Stimulated activated CD8-positive, alpha-beta memory T cell treated with anti-CD3 and anti-CD28 coated beads, Interleukin-12 subunit alpha, Interleukin-12 subunit beta, amount 100 ng/mL, for 24 hours (primary cell): ENCODE measurements around the gene APC2.
"Not testable (repeated sequence)": the region's sequence is repeated elsewhere in the genome, so short reads cannot be mapped to it uniquely, and the experiment has no call there.

Experiments
- DNase-seq: peaks from one replicate; pipeline ENCODE4 v3.0.0-alpha.2; 2020; ENCODE audit errors: extremely low read depth

Gene APC2

DNA sequence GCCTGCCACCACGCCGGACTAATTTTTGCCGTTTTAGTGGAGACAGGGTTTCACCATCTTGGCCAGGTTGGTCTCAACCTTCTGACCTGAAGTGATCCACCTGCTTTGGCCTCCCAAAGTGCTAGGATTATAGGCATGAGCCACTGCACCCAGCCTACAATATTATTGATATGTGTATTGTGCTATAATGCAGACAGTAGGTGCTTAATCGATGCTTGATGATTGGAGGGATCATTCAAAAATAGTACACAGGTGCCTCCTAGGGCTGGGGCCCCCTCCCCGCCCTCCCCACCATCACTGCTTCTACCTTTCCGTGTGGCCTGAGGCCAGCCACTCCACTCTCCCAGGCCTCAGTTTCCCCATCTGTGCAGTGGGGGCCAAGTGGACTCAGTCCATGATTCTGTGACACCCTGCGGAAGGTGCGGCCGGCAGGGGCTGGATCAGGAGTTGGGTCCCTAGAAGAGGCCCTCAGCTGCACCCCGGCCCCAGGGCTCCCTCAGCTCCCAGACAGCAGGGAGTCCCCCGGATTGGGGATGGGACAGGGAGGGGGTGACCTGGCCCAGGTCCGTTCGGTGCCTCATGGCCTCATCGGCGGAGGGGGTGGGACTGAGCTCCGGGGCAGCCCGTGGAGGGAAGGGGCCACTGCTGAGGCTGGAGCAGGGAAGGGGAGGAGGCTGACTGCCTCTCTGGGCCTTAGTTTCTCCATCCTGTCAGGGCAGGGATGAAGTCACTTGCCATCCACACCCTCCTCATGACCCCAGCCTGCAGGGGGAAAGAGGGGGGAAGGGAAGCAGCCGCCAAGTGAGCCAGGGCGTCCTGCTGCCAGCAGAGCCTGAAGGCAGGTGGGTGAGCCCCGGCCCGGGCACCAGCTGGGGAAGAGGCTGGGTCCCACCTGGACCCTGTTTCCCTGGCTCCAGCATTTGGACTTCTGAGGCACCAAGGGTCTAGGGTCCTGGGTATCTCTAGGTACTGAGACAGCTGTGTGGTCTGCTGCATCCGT, 61.7 kb downstream of the APC2 start:
- no peak for DNase-seq

DNA sequence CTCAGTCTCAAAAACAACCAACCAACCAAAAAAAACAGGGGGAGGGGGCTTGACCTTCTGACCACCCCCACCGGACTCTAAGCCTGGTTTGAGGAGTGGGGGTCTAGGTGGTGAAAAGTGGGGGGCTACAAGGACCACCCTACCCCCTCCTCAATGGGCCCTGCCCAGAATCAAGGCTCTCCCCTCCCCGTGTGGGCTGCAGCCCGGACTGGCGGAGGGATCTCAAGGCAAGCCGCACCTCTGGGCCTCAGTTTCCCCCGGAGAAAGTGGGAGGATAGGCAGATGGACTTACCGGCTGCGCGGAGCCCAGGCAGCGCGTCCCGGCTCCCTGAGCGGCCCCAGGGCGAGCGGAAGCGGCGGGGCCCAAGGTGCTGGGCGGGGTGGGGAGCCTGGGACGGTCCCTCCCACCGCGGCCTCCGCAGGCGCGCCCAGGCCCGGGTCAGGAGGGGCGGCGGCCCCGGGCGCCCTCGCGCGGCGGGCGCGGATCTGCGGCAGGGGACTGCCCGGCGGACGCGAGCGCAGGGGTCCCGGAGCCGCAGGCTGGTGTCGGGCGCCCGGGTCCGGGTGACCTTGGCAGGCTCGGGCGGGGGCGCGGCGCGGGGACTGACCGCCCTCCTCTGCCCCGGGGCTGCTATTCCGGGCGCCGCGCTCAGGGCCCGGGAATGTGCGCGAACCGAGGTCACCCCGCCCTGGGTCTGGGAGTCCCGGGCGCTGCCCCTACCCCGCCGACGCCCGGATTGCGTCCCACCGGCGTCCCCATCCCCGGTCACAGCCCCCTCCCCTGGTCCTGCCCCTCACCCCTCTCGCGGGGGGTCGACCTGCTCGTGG, 63.0 kb downstream of the APC2 start, which contains the start of gene ADAMTSL5:
ADAMTSL5 (minus strand) TSS at position 349 of the 828 bp plus-strand sequence. CDS start 2,076 bp downstream, outside the sequence.
- no peak for DNase-seq

DNA sequence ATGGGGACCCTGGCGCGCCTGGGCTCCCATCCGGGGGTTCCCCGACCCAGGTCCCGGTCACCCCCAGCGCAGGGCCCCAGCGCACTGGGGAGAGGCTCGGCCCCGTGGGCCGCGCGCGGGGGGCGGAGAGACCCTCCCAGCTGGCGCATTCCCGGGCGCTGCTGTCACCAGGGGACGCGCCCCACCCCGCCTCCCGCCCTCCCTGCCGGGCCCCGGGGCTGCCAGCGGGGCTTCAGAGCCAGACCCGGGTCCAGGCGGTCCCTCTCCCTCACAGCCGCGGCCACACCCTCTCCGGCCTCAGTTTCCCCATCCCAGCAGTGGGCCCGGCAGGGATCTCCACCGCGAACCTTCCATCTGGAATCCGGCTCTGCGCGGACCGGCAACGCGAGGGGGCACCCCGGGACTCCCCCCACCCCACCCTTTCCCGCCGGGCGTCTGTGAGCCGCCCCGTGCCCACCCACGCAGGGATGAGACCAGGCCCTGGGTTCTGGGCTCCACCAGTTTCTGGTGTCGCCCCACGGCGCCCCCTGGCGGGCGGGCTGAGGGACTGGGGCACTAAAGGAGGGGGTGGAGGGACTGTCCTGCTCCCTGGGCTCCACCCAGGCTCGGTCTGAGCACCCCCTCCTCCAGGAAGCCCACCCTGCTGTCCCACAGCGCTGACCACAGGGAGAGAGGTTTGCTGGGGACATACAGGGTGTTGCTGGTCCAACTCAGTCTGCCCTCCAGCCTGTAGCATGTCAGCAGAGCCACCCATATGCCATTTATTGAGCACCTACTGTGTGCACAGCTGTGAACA, 63.8 kb downstream of the APC2 start:
- peak; percentile 41 for DNase-seq

DNA sequence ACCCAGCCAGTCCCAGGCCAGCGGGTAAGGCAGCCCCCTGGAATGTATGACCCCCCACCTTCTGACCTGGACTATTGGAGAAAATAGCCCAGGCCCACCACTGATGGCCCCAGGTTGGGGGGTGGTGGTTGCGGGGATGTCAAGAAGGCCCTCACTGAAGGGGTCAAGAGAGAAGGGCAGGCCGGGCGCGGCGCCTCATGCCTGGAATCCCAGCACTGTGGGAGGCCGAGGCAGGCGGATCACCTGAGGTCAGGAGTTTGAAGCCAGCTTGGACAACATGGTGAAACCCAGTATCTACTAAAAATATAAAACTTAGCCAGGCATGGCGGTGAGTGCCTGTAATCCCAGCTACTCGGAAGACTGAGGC, 64.4 kb downstream of the APC2 start:
- DNase-seq, result no peak

DNA sequence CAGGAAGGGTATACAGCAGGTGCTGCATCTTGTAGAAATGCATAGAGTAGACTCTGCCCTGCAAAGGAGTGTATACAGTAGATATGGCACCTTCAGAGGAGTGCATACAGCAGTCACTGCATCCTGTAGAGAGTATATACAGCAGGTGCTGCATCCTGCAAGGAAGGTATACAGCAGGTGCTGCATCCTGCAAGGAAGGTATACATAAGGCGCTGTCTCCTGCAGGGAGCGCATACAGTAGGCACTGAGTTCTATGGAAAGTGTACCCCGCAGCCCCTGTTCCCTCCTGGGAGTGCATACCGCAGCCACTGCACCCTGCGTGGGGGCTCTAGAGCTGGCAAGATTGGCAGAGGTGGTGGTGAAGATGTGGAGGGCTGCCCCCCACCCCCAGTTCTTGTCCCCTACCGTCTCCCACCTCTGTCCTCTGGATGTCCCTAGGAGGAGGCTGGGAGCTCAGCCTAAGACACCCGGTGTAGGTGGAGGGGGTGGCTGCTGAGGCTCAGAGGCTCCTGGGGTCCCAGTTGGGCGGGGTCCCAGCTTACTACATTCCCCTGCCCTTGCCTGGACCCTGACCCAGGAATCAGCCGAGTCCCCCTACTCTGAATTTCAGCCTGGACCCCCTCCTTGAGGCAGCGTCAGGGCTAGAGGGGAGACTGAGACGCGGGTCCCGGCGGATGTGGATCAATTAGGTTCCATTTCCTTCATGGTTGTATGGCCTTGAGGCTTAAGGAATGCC, 65.2 kb downstream of the APC2 start:
- no peak for DNase-seq

DNA sequence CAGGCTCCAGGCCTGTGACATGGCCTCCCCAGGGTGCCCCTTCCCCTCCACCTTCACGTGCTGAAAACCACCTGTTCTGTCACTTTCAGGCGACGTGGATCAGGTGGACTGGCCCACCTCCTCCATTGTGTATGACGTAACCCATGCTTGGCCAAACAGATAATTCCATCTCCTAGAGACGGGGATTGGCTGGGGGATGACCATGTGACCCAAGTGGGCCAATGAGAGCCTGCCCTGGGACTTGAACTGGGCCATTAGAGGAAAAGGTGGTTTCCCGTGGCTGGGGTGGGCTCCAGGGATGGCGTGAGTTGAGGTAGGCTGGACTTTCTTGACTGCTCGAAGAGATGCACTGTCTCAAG, 66.5 kb downstream of the APC2 start:
- no peak for DNase-seq

DNA sequence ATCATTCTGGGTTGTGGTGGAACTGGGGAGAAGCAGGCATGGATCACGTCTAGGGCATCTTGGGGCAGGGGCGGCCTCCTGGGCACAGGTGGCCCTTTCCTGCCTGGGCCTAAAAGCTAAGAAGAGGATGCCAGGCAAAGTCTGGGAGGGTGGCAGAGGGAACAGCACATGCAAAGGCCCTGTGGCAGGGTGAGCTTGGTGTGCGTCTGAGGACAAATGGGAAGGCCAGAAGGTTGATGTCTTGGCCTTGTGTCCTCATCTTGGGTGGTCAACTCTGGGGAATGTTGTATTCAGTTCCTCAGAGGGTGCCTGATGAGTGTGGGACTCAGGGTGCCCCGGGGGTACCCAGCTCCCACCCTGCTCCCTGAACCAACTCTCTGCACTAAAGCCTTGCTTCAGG, 68.5 kb downstream of the APC2 start:
- DNase-seq, result no peak

DNA sequence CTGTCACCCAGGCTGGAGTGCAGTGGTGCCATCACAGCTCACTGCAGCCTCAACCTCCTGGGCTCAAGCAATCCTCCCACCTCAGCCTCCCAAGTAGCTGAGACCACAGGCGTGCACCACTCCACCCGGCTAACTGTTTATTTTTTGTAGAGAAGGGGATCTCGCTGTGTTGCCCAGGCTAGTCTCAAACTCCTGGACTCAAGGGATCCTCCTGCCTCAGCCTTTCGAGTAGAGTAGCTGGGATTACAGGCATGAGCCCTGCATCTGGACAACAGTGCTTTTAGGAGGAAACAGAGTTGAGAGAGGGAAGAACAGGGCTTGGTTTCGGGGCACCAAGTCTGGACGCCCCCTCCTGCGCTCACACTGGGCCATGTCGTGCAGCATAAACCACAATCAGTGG, 69.9 kb downstream of the APC2 start:
- not testable (repeated sequence) for DNase-seq

DNA sequence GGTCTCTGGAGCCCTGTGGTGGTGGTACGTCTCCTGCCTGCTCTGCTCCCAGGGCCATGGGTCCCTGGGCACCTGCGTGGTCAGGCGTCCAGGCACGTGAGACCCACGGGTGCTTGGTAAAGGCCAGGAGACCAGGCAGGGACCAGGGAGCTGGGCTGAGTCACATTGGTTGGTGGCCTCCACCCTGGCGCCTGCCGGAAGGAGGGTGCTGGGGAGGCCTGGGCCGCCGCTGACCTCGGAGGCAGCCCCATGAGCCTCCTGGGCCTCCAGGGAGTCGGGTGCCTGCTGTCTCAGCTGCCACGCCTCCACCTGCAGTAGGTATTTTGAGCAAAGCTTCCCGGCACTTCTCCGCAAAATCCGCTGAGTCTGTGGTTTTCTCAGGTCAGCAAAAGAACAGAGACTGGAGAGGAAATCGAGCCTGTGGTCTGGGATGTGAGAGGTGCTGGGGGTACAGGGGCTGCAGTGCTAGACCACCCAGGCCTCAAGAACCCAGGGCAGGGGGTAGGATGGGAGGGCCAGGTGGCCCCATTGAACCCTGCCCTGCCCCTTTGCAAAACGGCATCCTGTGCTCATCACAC, 70.4 kb downstream of the APC2 start:
- no peak for DNase-seq

DNA sequence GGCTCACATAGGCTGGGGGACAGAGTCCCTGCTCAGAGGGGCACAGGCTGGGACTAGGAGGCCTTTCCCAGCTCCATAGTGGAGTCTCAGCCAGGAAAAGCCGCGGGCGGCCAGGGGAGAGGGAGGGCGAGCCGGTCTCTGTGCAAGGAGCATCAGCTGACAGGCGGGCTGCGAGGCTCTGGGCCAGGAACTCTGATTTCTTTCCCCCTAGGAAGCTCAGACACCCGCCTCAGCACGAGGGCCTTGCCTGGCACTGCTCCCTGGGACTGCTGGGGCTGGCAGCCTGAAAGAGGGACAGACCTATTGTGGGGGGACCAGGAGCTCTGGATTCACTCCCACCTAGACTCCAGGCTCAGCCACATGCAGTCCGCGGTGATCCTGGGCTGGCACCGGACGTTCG, 71.7 kb downstream of the APC2 start:
- DNase-seq, result no peak

DNA sequence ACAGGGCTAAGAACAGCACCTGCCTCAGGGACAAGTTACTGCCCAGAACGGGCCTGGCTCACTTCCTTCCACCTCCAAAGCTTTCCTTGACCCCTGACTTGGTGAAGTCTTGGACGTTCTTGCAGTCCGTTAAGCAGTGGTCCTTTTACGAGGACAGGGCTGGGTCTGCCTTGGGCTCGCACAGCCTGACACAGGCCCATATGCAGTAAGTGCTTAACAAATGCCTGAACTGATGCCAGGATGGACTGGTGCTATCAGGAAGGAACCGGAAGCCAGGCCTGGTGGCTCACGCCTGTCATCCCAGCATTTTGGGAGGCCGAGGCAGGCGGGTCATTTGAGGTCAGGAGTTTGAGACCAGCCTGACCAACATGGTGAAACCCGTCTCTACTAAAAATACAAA, 72.1 kb downstream of the APC2 start:
- DNase-seq, result no peak

DNA sequence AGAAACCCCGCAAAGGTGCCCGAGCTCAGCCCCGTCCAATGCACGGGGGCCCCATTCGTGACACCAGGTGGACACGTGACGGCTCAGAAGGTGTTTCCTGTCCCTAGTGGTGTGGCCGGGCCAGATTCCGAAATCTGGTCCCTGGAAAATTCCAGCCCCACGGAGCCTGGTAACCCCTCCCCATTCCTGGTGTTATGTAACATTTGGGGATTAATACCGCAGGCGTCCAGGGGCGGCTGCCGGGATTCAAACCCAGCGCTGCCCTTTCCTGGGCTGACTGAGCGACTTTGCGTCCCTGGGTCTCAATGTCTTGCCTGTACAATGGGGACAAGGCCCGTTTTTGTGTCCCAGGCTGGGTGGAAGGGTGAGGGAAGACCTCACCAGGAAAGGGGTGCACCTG, 72.9 kb downstream of the APC2 start:
- no peak for DNase-seq
